Thoracic aorta (tissue), 2 donors: ENCODE data around the gene ALLC. TPM values are rescaled to one million over a fixed set of nuclear protein-coding genes. Genes with fewer than 3 reads are reported as not detected.

Experiments
- ATAC-seq: fragments of 150-250 bp; one replicate; pipeline ENCODE4 v1.8.0; 2017; ENCODE audit warnings: low read depth; ENCODE audit not compliant: insufficient number of reproducible peaks, low FRiP score
- DNase-seq: peaks from one replicate; pipeline ENCODE4 v3.0.0-alpha.2; 2020; ENCODE audit warnings: low spot score
- H3K27ac ChIP-seq, 2 donors: fragments of 200-600 bp; sonication (generic); 1 replicate in 1 of 2; 2 replicates in 1 of 2; pipeline ENCODE4 v1.5.1; 2016; ENCODE audit warnings: mild to moderate bottlenecking in 2 of 2, moderate library complexity in 2 of 2
- H3K27me3 ChIP-seq: fragments of 200-600 bp; sonication (generic); replicated peaks from 2 replicates; pipeline ENCODE4 v1.6.0; 2016; ENCODE audit warnings: mild to moderate bottlenecking; ENCODE audit not compliant: insufficient read depth
- H3K36me3 ChIP-seq: fragments of 200-600 bp; sonication (generic); one replicate; pipeline ENCODE4 v1.5.1; 2016
- H3K4me1 ChIP-seq, 2 donors: fragments of 200-600 bp; sonication (generic); 1 replicate in 1 of 2; 2 replicates in 1 of 2; pipeline versions ENCODE4 v1.5.1 to v1.6.0; 2016; ENCODE audit warnings: low read depth in 2 of 2, mild to moderate bottlenecking in 1 of 2; ENCODE audit not compliant: control insufficient read depth in 1 of 2
- H3K4me3 ChIP-seq: fragments of 200-600 bp; sonication (generic); 2 replicates; pipeline ENCODE4 v1.5.1; 2016; ENCODE audit warnings: mild to moderate bottlenecking
- H3K9me3 ChIP-seq: fragments of 200-600 bp; sonication (generic); 2 replicates; pipeline ENCODE4 v1.5.1; 2016
- total RNA-seq, 2 donors: library from RNA; depleted of rRNA; stranded (reverse); fragments of >200 nt; gene quantifications; one replicate each; pipeline versions ENCODE4 v1.1.0 to v1.2.3, GENCODE V29; 2016
- TF ChIP-seq, protein P1 (sequence below): fragments of 200-600 bp; sonication (generic); IDR thresholded peaks from one replicate; pipeline ENCODE4 v1.5.1; 2019; ENCODE audit warnings: antibody characterized with exemption

The ALLC gene
- total RNA-seq, 2 donors from 2014 or later = 1.1 TPM; not detected in 1

DNA sequence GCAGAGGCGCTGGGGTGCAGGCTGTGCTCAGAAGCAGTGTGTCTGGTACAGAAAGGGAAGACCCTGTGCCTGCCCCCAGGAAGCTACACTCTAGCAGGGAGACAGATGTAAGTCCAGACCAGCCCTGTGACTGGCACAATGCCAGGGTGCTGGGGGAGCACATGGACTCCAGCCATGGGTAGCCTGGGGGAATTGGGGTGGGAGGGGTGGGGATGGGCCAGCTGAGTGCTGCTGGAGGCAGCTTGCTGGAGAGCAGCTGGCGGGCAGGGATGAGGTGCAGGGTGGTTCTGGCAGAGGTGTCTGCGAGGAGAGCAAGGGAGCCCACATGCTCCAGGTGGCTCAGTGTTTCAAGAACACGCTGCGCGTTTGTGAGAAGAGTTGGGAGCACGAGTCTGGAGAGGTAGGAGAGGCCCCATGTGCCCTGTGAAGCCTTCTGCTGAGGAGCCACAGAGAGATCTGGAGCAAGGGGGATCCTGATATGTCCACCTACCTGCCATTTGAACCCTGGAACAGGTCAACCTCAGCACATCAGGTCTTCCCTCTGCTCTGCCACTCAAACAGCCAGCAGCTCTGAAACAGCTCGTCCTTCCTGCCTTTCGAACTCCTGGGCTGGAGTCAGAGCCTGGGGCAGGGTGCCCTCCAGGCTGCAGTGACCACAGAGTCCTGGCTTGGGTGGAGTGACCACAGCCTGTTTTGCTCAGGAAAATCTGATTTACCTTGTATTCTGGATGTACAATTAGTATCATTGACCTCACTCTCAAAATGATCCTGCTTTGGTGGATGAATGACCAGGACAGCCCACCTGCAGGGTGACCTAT lies 15.1 kb downstream of the ALLC start:
- no peak overlapping the region for H3K27ac ChIP-seq
- no peak for ATAC-seq
- no peaks in the 10 kb centered on the region for H3K4me1 ChIP-seq
- no peak for DNase-seq
- TF ChIP-seq, protein P1, sequence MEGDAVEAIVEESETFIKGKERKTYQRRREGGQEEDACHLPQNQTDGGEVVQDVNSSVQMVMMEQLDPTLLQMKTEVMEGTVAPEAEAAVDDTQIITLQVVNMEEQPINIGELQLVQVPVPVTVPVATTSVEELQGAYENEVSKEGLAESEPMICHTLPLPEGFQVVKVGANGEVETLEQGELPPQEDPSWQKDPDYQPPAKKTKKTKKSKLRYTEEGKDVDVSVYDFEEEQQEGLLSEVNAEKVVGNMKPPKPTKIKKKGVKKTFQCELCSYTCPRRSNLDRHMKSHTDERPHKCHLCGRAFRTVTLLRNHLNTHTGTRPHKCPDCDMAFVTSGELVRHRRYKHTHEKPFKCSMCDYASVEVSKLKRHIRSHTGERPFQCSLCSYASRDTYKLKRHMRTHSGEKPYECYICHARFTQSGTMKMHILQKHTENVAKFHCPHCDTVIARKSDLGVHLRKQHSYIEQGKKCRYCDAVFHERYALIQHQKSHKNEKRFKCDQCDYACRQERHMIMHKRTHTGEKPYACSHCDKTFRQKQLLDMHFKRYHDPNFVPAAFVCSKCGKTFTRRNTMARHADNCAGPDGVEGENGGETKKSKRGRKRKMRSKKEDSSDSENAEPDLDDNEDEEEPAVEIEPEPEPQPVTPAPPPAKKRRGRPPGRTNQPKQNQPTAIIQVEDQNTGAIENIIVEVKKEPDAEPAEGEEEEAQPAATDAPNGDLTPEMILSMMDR = no peak
- no peaks in the 10 kb centered on the region for H3K36me3 ChIP-seq
- no peak overlapping the region for H3K4me3 ChIP-seq
- no peaks in the 10 kb centered on the region for H3K9me3 ChIP-seq
- no peaks in the 10 kb centered on the region for H3K27me3 ChIP-seq

DNA sequence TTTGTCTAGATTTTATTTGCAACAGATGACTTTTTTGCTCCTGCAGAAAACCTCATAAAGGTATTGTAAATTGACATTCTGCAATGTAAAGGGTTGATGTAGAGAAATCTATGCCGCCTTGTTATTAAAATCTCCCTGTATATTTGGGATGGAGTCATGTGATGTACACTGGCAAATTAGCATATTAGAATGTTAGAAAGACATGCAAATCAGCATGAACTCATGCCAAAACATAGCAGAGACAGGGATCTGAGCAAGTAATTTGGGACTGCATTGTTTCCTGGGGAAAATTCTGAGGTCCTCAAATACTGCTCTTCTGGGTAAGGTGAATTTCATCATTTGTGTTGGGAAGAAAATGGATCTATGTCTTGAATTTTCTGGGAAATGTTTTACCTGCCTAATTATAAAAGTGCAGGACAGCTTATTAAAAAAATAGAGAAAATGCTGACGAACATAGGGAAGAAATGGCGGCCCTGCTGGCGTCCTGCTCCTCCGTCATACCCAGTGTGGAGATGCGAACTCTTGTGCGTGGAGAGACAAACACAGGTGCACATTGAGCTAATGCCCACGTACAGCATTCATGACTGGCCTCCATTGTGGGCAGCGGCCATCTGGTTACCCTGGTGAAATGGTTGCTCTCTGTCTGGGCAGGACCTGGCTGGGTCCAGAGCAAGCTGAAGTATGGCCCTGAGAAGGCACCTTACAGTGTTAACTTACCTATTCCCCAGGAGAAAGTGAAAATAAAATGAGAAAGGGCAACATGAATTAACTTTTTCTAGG lies 16.3 kb downstream of the ALLC start:
- no peak overlapping the region for H3K4me3 ChIP-seq
- H3K27me3 ChIP-seq = no peaks in the 10 kb centered on the region
- H3K9me3 ChIP-seq = no peaks in the 10 kb centered on the region
- TF ChIP-seq, protein P1 = no peak
- H3K27ac ChIP-seq = no peak overlapping the region
- H3K4me1 ChIP-seq = no peaks in the 10 kb centered on the region
- no peak for DNase-seq
- no peaks in the 10 kb centered on the region for H3K36me3 ChIP-seq
- ATAC-seq = no peak

DNA sequence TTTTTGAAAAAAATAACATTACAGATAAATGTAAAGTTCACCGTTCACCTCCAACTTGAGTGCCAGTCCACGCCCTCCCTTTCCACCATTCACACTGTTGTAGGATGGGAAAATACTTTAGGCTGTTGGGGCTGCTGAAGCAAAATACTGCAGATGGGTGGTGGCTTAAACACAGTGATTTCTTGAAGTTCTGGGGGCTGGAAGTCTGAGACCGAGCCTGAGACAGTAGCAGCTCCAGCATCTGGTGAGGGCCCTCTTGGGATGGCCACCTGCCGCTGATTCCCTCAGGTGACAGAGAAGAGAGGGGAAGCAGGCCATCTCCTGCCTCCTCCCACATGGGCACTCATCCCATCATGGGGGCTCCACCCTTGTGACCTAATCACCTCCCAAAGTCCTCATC lies 17.7 kb downstream of the ALLC start:
- ATAC-seq (no peak), DNase-seq (no peak)
- Histone ChIP-seq H3K27ac (no peak overlapping the region), H3K4me3 (no peak overlapping the region), H3K4me1 (no peaks in the 10 kb centered on the region), H3K36me3 (no peaks in the 10 kb centered on the region), H3K27me3 (no peaks in the 10 kb centered on the region), H3K9me3 (no peaks in the 10 kb centered on the region)
- TF ChIP-seq, protein P1 = no peak

DNA sequence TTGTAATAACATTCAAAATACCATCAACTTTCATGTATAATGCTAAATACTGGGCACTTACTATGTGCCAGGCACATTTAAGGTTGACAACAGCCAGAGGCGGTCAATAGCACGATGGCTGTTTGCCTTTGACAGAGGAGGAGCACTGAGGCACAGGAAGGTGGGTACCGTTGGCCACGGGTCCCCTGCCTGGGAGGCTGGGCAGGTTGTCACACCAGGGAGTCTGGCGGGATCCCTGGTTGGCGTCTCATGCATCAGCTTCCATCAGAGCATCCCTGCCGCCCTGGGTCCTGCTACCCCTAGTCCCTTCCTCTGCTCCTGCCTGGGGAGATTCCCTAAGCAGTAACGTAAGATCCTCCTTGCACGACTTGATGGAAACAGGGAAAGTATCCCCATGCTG lies 19.4 kb downstream of the ALLC start:
- no peak for ATAC-seq
- H3K4me3 ChIP-seq = no peak overlapping the region
- no peaks in the 10 kb centered on the region for H3K27me3 ChIP-seq
- no peak overlapping the region for H3K27ac ChIP-seq
- DNase-seq = no peak
- no peaks in the 10 kb centered on the region for H3K36me3 ChIP-seq
- H3K4me1 ChIP-seq = no peaks in the 10 kb centered on the region
- H3K9me3 ChIP-seq = no peaks in the 10 kb centered on the region
- TF ChIP-seq, protein P1 = no peak

DNA sequence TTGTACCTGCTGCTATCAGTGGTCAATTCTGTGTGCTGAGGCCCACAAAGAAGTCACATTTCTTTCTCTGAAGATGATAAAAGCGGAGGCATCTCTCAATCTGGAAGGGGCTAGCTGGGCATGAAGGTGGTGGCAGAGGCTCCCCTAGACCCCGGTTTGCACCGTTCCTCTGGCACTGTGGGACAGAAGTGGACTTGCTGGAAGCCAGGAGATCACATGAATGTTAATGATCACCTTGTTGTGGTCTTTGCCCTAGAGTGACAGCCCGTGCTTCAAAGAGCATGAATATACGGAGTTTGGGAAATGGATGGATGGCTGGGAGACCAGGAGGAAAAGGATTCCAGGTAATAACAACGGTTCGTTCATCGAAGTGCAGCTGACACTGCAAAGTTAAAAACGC lies 20.2 kb downstream of the ALLC start:
- DNase-seq (no peak), ATAC-seq (no peak)
- no peak overlapping the region for H3K4me3 ChIP-seq
- H3K36me3 ChIP-seq = no peaks in the 10 kb centered on the region
- no peak overlapping the region for H3K27ac ChIP-seq
- TF ChIP-seq, protein P1 = no peak
- H3K4me1 ChIP-seq = no peaks in the 10 kb centered on the region
- H3K9me3 ChIP-seq = no peaks in the 10 kb centered on the region
- H3K27me3 ChIP-seq = no peaks in the 10 kb centered on the region
